ENCODE results near the gene SEMA5A.

SEMA5A gene

DNA sequence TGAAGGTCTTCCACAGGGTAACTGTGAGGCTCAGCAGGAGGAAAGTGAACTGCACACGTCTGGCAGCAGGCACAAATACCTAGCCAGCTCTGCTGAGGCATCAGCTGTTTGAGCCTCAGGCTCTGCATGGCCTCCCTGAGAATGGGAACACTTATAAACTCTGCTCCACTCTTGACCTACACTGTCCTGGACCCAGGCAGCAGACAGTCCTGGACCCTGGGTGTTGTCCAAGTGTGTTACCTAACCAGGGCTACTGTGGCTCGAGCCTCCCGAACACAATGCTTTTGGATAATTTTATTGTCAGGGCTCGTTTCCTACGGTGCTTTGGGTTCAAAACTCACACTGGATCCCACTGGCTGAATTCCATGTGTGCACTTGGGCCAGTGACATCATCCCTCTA, 497.9 kb downstream of the SEMA5A start:
- no peak for DNase-seq (ENCODE audit: insufficient read length, low spot score)
- TF ChIP-seq, protein P1, sequence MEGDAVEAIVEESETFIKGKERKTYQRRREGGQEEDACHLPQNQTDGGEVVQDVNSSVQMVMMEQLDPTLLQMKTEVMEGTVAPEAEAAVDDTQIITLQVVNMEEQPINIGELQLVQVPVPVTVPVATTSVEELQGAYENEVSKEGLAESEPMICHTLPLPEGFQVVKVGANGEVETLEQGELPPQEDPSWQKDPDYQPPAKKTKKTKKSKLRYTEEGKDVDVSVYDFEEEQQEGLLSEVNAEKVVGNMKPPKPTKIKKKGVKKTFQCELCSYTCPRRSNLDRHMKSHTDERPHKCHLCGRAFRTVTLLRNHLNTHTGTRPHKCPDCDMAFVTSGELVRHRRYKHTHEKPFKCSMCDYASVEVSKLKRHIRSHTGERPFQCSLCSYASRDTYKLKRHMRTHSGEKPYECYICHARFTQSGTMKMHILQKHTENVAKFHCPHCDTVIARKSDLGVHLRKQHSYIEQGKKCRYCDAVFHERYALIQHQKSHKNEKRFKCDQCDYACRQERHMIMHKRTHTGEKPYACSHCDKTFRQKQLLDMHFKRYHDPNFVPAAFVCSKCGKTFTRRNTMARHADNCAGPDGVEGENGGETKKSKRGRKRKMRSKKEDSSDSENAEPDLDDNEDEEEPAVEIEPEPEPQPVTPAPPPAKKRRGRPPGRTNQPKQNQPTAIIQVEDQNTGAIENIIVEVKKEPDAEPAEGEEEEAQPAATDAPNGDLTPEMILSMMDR (IDR thresholded peaks at IDR 0.05; ENCODE audit: insufficient read depth, missing control alignments) = no peak
- no peak for FAIRE-seq

- DNase-seq (ENCODE audit: insufficient read length, low spot score) (no peak), FAIRE-seq (no peak)
- TF ChIP-seq, protein P1 (IDR thresholded peaks at IDR 0.05; ENCODE audit: insufficient read depth, missing control alignments) = no peak
These were observed 499.0 kb downstream of the SEMA5A start for GRCh38 chr5:9046756-9047481.

DNA sequence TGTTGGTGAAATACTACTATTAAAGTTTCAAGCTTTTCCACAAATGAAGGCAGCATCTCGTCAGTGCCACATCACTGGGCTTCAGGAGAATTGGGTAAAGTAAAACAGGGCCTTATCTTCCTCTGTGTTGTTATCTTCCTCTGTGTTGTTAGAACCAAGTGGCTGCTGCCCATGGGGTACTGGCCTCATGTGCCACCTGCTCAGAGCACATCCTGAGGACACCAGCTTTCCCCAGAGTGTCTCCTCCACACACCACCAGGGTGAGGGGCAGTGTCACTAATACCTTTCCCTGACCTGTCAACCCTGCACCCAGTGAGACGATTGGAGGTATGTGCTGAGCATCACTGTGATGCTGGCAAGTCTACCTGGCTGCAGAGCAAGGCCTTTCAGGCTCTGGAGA, 499.9 kb downstream of the SEMA5A start:
- TF ChIP-seq, protein P1 (IDR thresholded peaks at IDR 0.05; ENCODE audit: insufficient read depth, missing control alignments) = no peak
- no peak for FAIRE-seq
- no peak for DNase-seq (ENCODE audit: insufficient read length, low spot score)

DNA sequence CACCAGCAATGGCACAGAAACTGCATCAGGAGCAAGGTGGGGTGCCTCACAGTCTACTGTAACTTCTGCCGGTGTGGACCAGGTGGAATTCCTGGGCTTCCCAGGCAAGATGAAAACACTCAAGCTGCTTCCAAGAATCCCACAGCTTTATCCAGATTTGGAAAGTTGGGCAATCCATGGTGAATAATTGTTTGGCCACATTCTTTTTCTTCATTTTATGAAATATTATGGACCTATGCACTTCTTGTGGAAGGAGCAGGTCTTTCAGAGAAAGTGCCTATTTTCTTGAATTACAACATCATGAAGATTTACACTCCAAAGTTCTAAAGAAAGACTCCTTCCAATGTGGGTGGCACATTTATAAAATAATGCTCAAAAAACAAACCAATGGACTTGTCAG, 503.6 kb downstream of the SEMA5A start:
- FAIRE-seq (no peak), DNase-seq (ENCODE audit: insufficient read length, low spot score) (no peak)
- TF ChIP-seq, protein P1 (IDR thresholded peaks at IDR 0.05; ENCODE audit: insufficient read depth, missing control alignments) = no peak

GRCh38 chr5:9040475-9040874, 505.4 kb downstream of the SEMA5A start:
- no peak for FAIRE-seq
- TF ChIP-seq, protein P1 (IDR thresholded peaks at IDR 0.05; ENCODE audit: insufficient read depth, missing control alignments) = no peak

GRCh38 chr5:9037048-9037447, 508.8 kb downstream of the SEMA5A start:
- TF ChIP-seq, protein P1 (IDR thresholded peaks at IDR 0.05; ENCODE audit: insufficient read depth, missing control alignments) = no peak
- DNase-seq (ENCODE audit: insufficient read length, low spot score) (no peak), FAIRE-seq (no peak)

More at GRCh38 chr5:9040475-9040874, 505.4 kb downstream of the SEMA5A start:
- no peak for DNase-seq (ENCODE audit: insufficient read length, low spot score)

DNA sequence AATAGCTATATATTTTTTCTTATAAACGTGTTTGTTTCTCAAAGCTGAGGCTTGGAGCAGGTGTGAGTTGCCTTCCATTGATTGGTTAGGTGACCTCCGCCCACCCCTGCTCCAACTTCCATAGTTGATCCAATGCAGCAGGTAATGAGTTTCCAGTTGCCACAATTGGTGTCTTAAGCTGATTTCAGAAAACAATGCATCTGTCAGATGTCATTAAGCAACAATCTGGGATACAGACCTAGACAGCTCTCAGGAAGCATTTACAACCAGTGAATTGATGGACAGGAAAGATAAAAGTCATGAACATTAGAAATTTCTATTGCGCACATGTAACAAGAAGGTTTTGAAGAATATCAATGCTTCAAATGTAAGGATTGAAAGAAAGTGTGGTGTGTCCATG, 510.5 kb downstream of the SEMA5A start:
- TF ChIP-seq, protein P1 (IDR thresholded peaks at IDR 0.05; ENCODE audit: insufficient read depth, missing control alignments) = no peak
- no peak for FAIRE-seq
- no peak for DNase-seq (ENCODE audit: insufficient read length, low spot score)

All from D721Med (cell line).